GM12878 (cell line): Measurements from ENCODE around the gene H2AZ1. TPM values are rescaled to one million over a fixed set of nuclear protein-coding genes. Genes with fewer than 3 reads are reported as not detected.

Experiments used
- CHD1 ChIP-seq: IDR thresholded peaks from 2 replicates; pipeline ENCODE4 v1.6.1; 2012; ENCODE audit warnings: low read depth, low read length, improper control_type of control experiment
- KDM1A ChIP-seq: fragments of 200-600 bp; sonication (generic); IDR thresholded peaks from 2 replicates; pipeline ENCODE4 v1.6.1; 2016; ENCODE audit warnings: borderline replicate concordance
- RAD21 ChIP-seq: IDR thresholded peaks from 2 replicates; pipeline ENCODE4 v1.6.1; 2011; ENCODE audit warnings: mild to moderate bottlenecking, low read depth, low read length, moderate library complexity; ENCODE audit not compliant: insufficient read depth
- SUZ12 ChIP-seq: fragments of 200-600 bp; sonication (generic); IDR thresholded peaks from one replicate; pipeline ENCODE4 v1.6.1; 2018; ENCODE audit warnings: antibody characterized with exemption, mild to moderate bottlenecking; ENCODE audit not compliant: unreplicated experiment
- WRNIP1 ChIP-seq: IDR thresholded peaks from 2 replicates; pipeline ENCODE4 v1.6.1; 2011; ENCODE audit warnings: low read depth, low read length, improper control_type of control experiment, borderline replicate concordance
- ZBED1 ChIP-seq: IDR thresholded peaks from 2 replicates; pipeline ENCODE4 v1.6.1; 2016; ENCODE audit warnings: borderline replicate concordance
- ZNF622 ChIP-seq: fragments of 450-650 bp; IDR thresholded peaks from 2 replicates; pipeline ENCODE4 v1.6.1; 2017; ENCODE audit warnings: mild to moderate bottlenecking, inconsistent platforms
- polyA plus RNA-seq, 11 experiments: library from polyadenylated mRNA; depleted of rRNA in 4 of 11; unstranded in 6 of 11; stranded (reverse) in 5 of 11; fragments of >200 nt; fragmentation: Nextera tagmentation in 4 of 11; fragmentation: Illumina TruSeq in 1 of 11; extraction: Ambion mirVana in 4 of 11; extraction: Trizol in 1 of 11; gene quantifications; 1 replicate in 1 of 11; 2 replicates in 10 of 11; pipeline versions ENCODE4 v1.2.1 to v1.2.3, GENCODE V29; 2011 to 2016; ENCODE audit warnings: inconsistent platforms in 2 of 11, missing spikeins in 2 of 11, low read depth in 1 of 11
- total RNA-seq, 4 experiments: library from RNA; depleted of rRNA in 3 of 4; stranded (reverse); fragments of >200 nt in 3 of 4; fragmentation: Illumina TruSeq in 1 of 4; extraction: Trizol in 1 of 4; gene quantifications; 2 replicates each; pipeline versions ENCODE4 v1.2.1 to v1.2.3, GENCODE V29; 2013 to 2021
- TF ChIP-seq, protein P1 (sequence below): fragments of 450-650 bp; conservative IDR thresholded peaks from 2 replicates; pipeline ENCODE4 v1.6.1; 2017; ENCODE audit warnings: mild to moderate bottlenecking, moderate library complexity
- TF ChIP-seq, protein P2 (sequence below): fragments of 450-650 bp; IDR thresholded peaks from 2 replicates; pipeline ENCODE4 v1.6.1; 2017; ENCODE audit warnings: mild to moderate bottlenecking
- TF ChIP-seq, protein P3 (sequence below): fragments of 450-650 bp; IDR thresholded peaks from 2 replicates; pipeline ENCODE4 v1.6.1; 2018; ENCODE audit warnings: borderline replicate concordance, mild to moderate bottlenecking; ENCODE audit not compliant: partially characterized antibody
- TF ChIP-seq, protein P4 (sequence below): IDR thresholded peaks from 2 replicates; pipeline ENCODE4 v1.6.1; 2011; ENCODE audit warnings: mild to moderate bottlenecking, low read depth, low read length, moderate library complexity; ENCODE audit not compliant: insufficient replicate concordance
- TF ChIP-seq, protein P5 (sequence below): fragments of 450-650 bp; IDR thresholded peaks from 2 replicates; pipeline ENCODE4 v1.6.1; 2017; ENCODE audit warnings: mild to moderate bottlenecking, moderate library complexity
- TF ChIP-seq, protein P6 (sequence below): fragments of 450-650 bp; IDR thresholded peaks from 2 replicates; pipeline ENCODE4 v1.6.1; 2018; ENCODE audit warnings: mild to moderate bottlenecking, low read depth, moderate library complexity; ENCODE audit not compliant: partially characterized antibody

H2AZ1 gene
- total and polyA plus RNA-seq, 10 of the 15 experiments (the other 5 are each of a cell fraction or from before 2014, with no cell fraction given) = 652 to 4,800 (median 898) TPM

DNA sequence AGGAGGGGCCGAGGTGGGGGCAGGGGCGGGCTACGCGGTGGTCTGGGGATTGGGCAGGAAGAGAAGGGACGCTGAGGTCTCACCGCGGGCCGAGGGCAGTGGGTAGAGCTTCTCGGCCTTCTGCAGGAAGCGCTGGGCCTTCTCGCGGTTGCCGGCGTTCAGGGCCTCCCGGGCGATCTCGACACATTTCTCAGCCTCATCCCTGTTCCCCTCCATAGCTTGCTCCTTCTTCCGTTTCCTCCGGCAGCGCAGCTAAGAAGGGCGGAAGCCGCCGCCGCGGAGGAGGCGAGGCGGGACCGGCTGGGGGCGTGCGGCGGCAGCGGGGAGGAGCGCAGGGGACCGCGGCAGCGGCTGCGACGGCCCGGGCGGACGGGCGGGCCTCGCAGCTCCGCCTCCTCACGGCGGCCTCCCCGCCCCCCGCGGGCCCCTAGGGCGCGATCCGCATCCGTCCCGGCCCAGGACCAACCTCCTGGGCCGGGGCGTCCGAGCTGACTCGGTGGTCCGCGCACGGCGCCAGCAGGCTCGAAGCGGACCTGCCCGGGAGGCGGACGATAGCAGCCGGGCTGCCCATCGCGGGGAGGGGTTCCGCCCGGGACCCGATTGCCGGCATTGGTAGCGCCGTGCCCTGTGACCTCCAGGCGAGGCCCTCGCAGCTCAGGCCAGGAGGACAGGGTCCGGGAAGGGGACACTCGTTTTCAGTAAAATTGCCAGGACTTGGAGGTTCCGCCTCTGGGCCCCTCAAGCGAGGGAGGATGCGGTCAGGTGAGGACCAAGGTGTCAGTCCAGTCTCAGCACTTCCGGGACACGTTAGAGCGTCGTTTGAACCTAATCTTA is 3.5 kb downstream of the H2AZ1 start, which contains the start of gene DNAJB14 (continued):
- TF ChIP-seq, protein P1, sequence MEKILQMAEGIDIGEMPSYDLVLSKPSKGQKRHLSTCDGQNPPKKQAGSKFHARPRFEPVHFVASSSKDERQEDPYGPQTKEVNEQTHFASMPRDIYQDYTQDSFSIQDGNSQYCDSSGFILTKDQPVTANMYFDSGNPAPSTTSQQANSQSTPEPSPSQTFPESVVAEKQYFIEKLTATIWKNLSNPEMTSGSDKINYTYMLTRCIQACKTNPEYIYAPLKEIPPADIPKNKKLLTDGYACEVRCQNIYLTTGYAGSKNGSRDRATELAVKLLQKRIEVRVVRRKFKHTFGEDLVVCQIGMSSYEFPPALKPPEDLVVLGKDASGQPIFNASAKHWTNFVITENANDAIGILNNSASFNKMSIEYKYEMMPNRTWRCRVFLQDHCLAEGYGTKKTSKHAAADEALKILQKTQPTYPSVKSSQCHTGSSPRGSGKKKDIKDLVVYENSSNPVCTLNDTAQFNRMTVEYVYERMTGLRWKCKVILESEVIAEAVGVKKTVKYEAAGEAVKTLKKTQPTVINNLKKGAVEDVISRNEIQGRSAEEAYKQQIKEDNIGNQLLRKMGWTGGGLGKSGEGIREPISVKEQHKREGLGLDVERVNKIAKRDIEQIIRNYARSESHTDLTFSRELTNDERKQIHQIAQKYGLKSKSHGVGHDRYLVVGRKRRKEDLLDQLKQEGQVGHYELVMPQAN = peak; percentile 72
- TF ChIP-seq, protein P2, sequence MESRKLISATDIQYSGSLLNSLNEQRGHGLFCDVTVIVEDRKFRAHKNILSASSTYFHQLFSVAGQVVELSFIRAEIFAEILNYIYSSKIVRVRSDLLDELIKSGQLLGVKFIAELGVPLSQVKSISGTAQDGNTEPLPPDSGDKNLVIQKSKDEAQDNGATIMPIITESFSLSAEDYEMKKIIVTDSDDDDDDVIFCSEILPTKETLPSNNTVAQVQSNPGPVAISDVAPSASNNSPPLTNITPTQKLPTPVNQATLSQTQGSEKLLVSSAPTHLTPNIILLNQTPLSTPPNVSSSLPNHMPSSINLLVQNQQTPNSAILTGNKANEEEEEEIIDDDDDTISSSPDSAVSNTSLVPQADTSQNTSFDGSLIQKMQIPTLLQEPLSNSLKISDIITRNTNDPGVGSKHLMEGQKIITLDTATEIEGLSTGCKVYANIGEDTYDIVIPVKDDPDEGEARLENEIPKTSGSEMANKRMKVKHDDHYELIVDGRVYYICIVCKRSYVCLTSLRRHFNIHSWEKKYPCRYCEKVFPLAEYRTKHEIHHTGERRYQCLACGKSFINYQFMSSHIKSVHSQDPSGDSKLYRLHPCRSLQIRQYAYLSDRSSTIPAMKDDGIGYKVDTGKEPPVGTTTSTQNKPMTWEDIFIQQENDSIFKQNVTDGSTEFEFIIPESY = no peak
- TF ChIP-seq, protein P3, sequence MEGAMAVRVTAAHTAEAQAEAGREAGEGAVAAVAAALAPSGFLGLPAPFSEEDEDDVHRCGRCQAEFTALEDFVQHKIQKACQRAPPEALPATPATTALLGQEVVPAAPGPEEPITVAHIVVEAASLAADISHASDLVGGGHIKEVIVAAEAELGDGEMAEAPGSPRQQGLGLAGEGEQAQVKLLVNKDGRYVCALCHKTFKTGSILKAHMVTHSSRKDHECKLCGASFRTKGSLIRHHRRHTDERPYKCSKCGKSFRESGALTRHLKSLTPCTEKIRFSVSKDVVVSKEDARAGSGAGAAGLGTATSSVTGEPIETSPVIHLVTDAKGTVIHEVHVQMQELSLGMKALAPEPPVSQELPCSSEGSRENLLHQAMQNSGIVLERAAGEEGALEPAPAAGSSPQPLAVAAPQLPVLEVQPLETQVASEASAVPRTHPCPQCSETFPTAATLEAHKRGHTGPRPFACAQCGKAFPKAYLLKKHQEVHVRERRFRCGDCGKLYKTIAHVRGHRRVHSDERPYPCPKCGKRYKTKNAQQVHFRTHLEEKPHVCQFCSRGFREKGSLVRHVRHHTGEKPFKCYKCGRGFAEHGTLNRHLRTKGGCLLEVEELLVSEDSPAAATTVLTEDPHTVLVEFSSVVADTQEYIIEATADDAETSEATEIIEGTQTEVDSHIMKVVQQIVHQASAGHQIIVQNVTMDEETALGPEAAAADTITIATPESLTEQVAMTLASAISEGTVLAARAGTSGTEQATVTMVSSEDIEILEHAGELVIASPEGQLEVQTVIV = no peak
- TF ChIP-seq ZBED1 (peak; percentile 81), RAD21 (no peak), SUZ12 (no peak), WRNIP1 (no peak), ZNF622 (no peak), KDM1A (no peak), CHD1 (no peak)
- TF ChIP-seq, protein P4, sequence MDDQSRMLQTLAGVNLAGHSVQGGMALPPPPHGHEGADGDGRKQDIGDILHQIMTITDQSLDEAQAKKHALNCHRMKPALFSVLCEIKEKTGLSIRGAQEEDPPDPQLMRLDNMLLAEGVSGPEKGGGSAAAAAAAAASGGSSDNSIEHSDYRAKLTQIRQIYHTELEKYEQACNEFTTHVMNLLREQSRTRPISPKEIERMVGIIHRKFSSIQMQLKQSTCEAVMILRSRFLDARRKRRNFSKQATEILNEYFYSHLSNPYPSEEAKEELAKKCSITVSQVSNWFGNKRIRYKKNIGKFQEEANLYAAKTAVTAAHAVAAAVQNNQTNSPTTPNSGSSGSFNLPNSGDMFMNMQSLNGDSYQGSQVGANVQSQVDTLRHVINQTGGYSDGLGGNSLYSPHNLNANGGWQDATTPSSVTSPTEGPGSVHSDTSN = peak; percentile 10
- TF ChIP-seq, protein P5, sequence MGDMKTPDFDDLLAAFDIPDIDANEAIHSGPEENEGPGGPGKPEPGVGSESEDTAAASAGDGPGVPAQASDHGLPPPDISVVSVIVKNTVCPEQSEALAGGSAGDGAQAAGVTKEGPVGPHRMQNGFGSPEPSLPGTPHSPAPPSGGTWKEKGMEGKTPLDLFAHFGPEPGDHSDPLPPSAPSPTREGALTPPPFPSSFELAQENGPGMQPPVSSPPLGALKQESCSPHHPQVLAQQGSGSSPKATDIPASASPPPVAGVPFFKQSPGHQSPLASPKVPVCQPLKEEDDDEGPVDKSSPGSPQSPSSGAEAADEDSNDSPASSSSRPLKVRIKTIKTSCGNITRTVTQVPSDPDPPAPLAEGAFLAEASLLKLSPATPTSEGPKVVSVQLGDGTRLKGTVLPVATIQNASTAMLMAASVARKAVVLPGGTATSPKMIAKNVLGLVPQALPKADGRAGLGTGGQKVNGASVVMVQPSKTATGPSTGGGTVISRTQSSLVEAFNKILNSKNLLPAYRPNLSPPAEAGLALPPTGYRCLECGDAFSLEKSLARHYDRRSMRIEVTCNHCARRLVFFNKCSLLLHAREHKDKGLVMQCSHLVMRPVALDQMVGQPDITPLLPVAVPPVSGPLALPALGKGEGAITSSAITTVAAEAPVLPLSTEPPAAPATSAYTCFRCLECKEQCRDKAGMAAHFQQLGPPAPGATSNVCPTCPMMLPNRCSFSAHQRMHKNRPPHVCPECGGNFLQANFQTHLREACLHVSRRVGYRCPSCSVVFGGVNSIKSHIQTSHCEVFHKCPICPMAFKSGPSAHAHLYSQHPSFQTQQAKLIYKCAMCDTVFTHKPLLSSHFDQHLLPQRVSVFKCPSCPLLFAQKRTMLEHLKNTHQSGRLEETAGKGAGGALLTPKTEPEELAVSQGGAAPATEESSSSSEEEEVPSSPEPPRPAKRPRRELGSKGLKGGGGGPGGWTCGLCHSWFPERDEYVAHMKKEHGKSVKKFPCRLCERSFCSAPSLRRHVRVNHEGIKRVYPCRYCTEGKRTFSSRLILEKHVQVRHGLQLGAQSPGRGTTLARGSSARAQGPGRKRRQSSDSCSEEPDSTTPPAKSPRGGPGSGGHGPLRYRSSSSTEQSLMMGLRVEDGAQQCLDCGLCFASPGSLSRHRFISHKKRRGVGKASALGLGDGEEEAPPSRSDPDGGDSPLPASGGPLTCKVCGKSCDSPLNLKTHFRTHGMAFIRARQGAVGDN = peak; percentile 82
- TF ChIP-seq, protein P6, sequence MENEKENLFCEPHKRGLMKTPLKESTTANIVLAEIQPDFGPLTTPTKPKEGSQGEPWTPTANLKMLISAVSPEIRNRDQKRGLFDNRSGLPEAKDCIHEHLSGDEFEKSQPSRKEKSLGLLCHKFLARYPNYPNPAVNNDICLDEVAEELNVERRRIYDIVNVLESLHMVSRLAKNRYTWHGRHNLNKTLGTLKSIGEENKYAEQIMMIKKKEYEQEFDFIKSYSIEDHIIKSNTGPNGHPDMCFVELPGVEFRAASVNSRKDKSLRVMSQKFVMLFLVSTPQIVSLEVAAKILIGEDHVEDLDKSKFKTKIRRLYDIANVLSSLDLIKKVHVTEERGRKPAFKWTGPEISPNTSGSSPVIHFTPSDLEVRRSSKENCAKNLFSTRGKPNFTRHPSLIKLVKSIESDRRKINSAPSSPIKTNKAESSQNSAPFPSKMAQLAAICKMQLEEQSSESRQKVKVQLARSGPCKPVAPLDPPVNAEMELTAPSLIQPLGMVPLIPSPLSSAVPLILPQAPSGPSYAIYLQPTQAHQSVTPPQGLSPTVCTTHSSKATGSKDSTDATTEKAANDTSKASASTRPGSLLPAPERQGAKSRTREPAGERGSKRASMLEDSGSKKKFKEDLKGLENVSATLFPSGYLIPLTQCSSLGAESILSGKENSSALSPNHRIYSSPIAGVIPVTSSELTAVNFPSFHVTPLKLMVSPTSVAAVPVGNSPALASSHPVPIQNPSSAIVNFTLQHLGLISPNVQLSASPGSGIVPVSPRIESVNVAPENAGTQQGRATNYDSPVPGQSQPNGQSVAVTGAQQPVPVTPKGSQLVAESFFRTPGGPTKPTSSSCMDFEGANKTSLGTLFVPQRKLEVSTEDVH = no peak
